ENCODE results near the gene USH2A.

Gene USH2A

DNA sequence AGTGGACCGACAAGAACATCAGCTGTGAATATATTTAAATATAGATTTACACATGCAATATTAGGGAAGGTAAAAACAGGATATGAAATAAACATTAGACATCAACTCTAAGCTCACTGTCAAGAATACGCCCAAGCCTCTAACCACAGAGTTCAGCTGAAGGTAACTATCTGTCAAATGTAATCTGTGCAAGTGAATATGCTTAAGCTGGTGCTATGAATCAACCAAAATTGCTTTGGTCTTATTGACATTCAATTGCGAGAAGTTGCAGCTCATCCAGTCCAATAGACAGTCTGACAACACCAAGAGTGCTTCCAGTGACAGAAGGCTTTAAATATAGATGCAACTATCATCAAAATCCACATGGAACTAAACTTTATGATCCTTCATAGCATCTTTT lies 32.3 kb downstream of the USH2A start:
- no peaks in the 10 kb centered on the region for H3K36me3 ChIP-seq
- H3K4me3 ChIP-seq (ENCODE audit: low read depth, low read length) = no peak overlapping the region
- TF ChIP-seq, protein P1, sequence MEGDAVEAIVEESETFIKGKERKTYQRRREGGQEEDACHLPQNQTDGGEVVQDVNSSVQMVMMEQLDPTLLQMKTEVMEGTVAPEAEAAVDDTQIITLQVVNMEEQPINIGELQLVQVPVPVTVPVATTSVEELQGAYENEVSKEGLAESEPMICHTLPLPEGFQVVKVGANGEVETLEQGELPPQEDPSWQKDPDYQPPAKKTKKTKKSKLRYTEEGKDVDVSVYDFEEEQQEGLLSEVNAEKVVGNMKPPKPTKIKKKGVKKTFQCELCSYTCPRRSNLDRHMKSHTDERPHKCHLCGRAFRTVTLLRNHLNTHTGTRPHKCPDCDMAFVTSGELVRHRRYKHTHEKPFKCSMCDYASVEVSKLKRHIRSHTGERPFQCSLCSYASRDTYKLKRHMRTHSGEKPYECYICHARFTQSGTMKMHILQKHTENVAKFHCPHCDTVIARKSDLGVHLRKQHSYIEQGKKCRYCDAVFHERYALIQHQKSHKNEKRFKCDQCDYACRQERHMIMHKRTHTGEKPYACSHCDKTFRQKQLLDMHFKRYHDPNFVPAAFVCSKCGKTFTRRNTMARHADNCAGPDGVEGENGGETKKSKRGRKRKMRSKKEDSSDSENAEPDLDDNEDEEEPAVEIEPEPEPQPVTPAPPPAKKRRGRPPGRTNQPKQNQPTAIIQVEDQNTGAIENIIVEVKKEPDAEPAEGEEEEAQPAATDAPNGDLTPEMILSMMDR (IDR thresholded peaks at IDR 0.05; ENCODE audit: low read depth, low read length) = no peak
- H3K27me3 ChIP-seq (ENCODE audit: insufficient read depth, low read depth, severe bottlenecking) = no peaks in the 10 kb centered on the region
- no peak for DNase-seq
- H3K27ac ChIP-seq = no peak overlapping the region
- H3K9me3 ChIP-seq (ENCODE audit: severe bottlenecking) = no peaks in the 10 kb centered on the region

- no peak for DNase-seq
- Histone ChIP-seq H3K27me3 (ENCODE audit: insufficient read depth, low read depth, severe bottlenecking) (no peaks in the 10 kb centered on the region), H3K9me3 (ENCODE audit: severe bottlenecking) (no peaks in the 10 kb centered on the region), H3K27ac (no peak overlapping the region), H3K36me3 (no peaks in the 10 kb centered on the region), H3K4me3 (ENCODE audit: low read depth, low read length) (no peak overlapping the region)
- TF ChIP-seq, protein P1 (IDR thresholded peaks at IDR 0.05; ENCODE audit: low read depth, low read length) = no peak
Measured at GRCh38 chr1:216389774-216390173, 33.5 kb downstream of the USH2A start.

GRCh38 chr1:216388558-216388957 lies 34.7 kb downstream of the USH2A start:
- TF ChIP-seq, protein P1 (IDR thresholded peaks at IDR 0.05; ENCODE audit: low read depth, low read length) = no peak
- Histone ChIP-seq H3K9me3 (ENCODE audit: severe bottlenecking) (no peaks in the 10 kb centered on the region), H3K27me3 (ENCODE audit: insufficient read depth, low read depth, severe bottlenecking) (no peaks in the 10 kb centered on the region), H3K27ac (no peak overlapping the region), H3K4me3 (ENCODE audit: low read depth, low read length) (no peak overlapping the region), H3K36me3 (no peaks in the 10 kb centered on the region)
- no peak for DNase-seq

DNA sequence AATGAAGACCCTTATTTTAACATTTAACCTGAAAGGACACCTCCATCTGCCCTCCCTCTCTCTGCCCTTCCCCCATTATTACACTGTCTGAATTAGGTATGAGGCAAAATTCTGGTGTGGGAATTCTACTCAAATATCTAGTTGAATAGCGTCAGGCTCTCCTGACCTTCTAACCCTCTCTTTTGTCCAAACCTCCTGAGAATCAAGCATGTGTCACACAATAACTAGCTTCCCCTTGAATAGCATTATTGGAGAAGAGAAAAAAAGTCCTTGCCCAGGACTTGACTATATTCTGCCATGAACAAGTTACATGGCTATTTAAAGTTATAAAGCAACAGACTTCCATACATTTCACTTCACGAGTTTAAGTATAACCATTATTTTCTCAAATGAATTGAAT lies 35.5 kb downstream of the USH2A start:
- H3K9me3 ChIP-seq (ENCODE audit: severe bottlenecking) = no peaks in the 10 kb centered on the region
- H3K36me3 ChIP-seq = no peaks in the 10 kb centered on the region
- H3K4me3 ChIP-seq (ENCODE audit: low read depth, low read length) = no peak overlapping the region
- no peaks in the 10 kb centered on the region for H3K27me3 ChIP-seq (ENCODE audit: insufficient read depth, low read depth, severe bottlenecking)
- no peak overlapping the region for H3K27ac ChIP-seq
- TF ChIP-seq, protein P1 (IDR thresholded peaks at IDR 0.05; ENCODE audit: low read depth, low read length) = no peak
- DNase-seq = no peak

DNA sequence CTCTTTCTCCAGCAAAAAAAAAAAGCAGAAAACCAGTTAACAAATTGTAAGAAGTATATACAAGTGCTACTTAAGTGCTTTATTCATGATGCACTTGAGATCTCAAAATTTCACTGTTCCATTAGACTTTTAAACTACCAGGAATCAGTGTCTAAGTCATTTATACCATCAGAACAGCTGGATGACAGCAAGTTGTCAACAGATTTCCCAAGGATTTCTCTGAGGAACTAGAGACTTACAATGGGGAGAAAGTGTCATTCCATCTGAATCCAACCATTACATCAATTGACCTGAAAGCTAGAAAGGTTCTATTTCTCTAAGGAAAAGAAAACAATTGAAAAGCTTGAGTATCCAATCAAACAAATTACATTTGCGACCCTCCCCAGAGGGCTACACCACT lies 43.8 kb downstream of the USH2A start:
- DNase-seq = no peak
- Histone ChIP-seq H3K9me3 (ENCODE audit: severe bottlenecking) (no peaks in the 10 kb centered on the region), H3K27me3 (ENCODE audit: insufficient read depth, low read depth, severe bottlenecking) (no peaks in the 10 kb centered on the region), H3K4me3 (ENCODE audit: low read depth, low read length) (no peak overlapping the region), H3K36me3 (no peaks in the 10 kb centered on the region), H3K27ac (no peak overlapping the region)
- TF ChIP-seq, protein P1 (IDR thresholded peaks at IDR 0.05; ENCODE audit: low read depth, low read length) = no peak

DNA sequence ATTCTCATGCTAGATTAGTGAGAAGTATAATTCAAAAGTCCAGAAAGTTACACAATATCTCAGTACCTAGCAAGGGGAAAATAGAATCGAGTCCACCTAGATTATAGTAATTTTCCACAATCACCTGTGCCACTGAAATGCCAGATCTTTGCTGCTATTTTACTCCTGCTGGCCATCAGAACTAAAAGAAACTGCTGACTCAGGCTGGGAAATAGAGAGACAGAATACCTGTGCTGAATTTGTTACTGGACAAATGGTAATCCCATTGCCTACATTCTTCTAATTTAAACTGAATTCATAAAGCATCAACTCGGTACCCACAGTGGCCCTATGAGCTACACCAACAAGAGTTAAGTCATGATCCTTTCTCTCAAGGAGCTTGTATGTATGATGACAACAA lies 55.0 kb downstream of the USH2A start:
- H3K36me3 ChIP-seq = no peaks in the 10 kb centered on the region
- no peaks in the 10 kb centered on the region for H3K9me3 ChIP-seq (ENCODE audit: severe bottlenecking)
- no peak overlapping the region for H3K27ac ChIP-seq
- DNase-seq = no peak
- H3K4me3 ChIP-seq (ENCODE audit: low read depth, low read length) = no peak overlapping the region
- TF ChIP-seq, protein P1 (IDR thresholded peaks at IDR 0.05; ENCODE audit: low read depth, low read length) = no peak
- no peaks in the 10 kb centered on the region for H3K27me3 ChIP-seq (ENCODE audit: insufficient read depth, low read depth, severe bottlenecking)

Data from WERI-Rb-1 (cell line).